GM08714 (cell line): Measurements from ENCODE around the gene SMC1B.
"Not testable (repeated sequence)": the region's sequence is repeated elsewhere in the genome, so short reads cannot be mapped to it uniquely, and the experiment has no call there.

Source experiments
- H3K4me3 ChIP-seq: fragments of 200-500 bp; sonication (Bioruptor generic); 2 replicates; pipeline ENCODE4 v1.5.1; 2014; ENCODE audit warnings: mild to moderate bottlenecking, low read length, inconsistent platforms
- ZNF274 ChIP-seq: IDR thresholded peaks from 2 replicates; pipeline ENCODE4 v1.6.1; 2012; ENCODE audit warnings: mild to moderate bottlenecking, low read depth, low read length

The SMC1B gene

DNA sequence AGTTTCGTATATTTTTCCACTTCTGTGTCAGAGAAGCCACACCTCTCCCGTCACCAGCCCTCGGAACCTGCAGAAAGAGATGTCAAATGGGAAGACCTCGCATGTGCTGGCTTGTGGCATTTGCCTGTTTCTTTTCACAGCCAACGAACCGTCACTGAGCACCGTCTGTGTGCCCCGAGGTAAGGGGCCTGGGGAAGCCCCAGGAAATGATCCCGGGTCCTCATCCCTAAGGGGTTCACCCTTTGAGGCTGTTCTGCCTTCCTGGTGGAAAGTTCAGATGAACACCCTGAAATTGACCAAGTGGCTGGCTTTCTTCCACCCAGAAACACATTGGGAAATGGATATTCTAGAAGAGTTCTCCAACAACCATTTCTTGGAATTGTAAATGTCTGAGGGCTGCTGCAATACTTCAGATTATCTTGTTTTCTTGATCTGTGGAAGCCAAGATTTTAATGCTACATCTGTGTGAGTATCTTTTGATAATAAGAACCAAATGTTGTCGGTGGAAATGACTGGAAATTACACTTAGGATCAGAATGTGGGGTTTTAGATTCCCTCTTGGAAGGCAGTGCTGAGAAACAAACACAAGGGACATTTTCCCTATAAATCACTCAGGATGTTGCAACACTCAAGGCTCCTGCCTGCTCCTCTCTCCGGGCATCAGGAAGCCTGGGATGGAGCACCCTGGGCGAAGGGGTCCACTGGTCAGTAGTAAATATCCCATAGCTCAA lies 37.7 kb upstream of the SMC1B start:
- no peak for TF ChIP-seq ZNF274
- H3K4me3 ChIP-seq: no peak overlapping the region

- no peak overlapping the region for H3K4me3 ChIP-seq
- no peak for TF ChIP-seq ZNF274
Observed at GRCh38 chr22:45450101-45450785, 36.8 kb upstream of the SMC1B start.

GRCh38 chr22:45449442-45449841 lies 36.0 kb upstream of the SMC1B start:
- H3K4me3 ChIP-seq: not testable (repeated sequence)

GRCh38 chr22:45448431-45448830 lies 35.0 kb upstream of the SMC1B start:
- TF ChIP-seq ZNF274: no peak
- H3K4me3 ChIP-seq: no peak overlapping the region

GRCh38 chr22:45447596-45447995 lies 34.2 kb upstream of the SMC1B start:
- H3K4me3 ChIP-seq: not testable (repeated sequence)

- TF ChIP-seq ZNF274: no peak
Observed at GRCh38 chr22:45446216-45446615, 32.8 kb upstream of the SMC1B start.

DNA sequence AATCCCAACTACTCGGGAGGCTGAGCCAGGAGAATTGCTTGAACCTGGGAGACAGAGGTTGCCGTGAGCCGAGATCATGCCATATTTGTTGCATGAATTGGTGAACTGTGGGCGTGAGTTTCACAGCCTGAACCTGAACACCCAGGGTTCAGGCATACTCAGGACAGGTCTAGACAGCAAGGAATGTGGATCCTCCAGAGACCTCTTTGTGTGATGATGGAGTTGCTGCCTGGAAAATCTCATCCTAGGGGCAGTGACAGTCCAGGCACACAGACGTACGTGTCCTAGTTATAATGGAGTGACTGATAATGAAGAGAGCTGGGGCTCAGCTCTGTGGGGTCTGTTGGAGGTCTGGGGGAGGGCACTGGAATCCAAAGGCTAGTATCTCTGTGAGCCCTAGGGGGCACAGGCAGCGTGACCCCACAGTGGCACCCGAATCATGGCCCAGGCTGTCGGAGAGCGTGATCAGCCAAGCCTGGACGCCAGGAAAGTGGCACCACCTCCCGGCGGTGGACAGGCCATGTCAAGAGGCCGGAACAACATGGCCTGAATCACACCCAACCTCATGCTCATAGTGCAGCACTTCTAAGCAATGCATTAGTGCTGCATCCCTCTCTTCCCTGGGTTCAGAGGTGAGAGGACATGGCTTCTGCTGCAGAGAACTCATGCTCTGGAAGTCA lies 31.8 kb upstream of the SMC1B start:
- TF ChIP-seq ZNF274: no peak
- H3K4me3 ChIP-seq: no peak overlapping the region

More at GRCh38 chr22:45446216-45446615, 32.8 kb upstream of the SMC1B start:
- H3K4me3 ChIP-seq: no peak overlapping the region

DNA sequence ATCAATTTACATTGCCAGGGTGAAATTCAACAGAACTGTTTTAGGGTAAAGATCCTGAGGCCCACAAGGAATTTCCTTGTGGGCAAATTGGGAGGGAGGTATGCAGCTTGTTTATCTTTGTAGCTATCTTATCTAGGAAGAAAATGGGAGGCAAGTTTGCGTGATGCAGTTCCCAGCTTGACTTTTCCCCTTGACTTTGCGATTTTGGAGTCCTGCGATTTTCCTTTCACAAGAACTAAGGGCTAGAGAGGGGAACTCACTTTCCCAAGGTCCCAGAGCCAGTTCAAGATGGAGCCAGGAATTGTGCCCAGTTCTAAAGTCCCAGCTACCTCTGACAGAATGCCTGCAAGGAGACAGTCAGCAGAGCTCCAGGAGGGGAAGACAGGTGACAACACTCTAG lies 30.8 kb upstream of the SMC1B start:
- no peak overlapping the region for H3K4me3 ChIP-seq
- no peak for TF ChIP-seq ZNF274

GRCh38 chr22:45442116-45442515 lies 28.7 kb upstream of the SMC1B start:
- H3K4me3 ChIP-seq: no peak overlapping the region
- TF ChIP-seq ZNF274: no peak

- TF ChIP-seq ZNF274: no peak
- H3K4me3 ChIP-seq: no peak overlapping the region
Observed at GRCh38 chr22:45441138-45441537, 27.7 kb upstream of the SMC1B start.

GRCh38 chr22:45440688-45441087 lies 27.3 kb upstream of the SMC1B start:
- H3K4me3 ChIP-seq: not testable (repeated sequence)

- no peak for TF ChIP-seq ZNF274
- H3K4me3 ChIP-seq: no peak overlapping the region
Observed at GRCh38 chr22:45438336-45438735, 24.9 kb upstream of the SMC1B start.

- H3K4me3 ChIP-seq: not testable (repeated sequence)
Observed at GRCh38 chr22:45436871-45437517, 23.6 kb upstream of the SMC1B start.

- H3K4me3 ChIP-seq: no peak overlapping the region
- no peak for TF ChIP-seq ZNF274
Observed at GRCh38 chr22:45435544-45436139, 22.2 kb upstream of the SMC1B start.

DNA sequence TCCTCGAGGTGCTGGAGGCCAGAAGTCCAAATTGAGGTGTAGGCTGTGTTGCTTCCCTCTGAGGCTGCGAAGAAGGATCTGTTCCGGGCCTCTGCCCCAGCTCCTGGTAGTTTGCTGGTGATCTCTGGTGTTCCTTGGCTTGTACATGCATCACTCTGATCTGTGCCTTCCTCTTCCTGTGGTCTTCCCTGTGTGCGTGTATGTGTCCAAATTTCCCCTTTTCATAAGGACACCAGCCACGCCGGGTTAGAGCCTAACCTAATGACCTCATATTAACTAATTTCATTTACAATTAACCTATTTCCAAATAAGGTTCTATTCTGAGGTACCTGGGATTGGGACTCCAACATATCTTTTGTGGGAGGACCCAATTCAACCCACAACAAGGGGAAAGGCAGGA lies 21.6 kb upstream of the SMC1B start:
- TF ChIP-seq ZNF274: no peak

More for the DNA sequence above, 21.6 kb upstream of the SMC1B start:
- no peak overlapping the region for H3K4me3 ChIP-seq
